NCI-H1930 (cell line): ENCODE data around the gene TCTN1.
"Not testable (repeated sequence)": the region's sequence is repeated elsewhere in the genome, so short reads cannot be mapped to it uniquely, and the experiment has no call there.

ENCODE experiments used
- DNase-seq, 2 experiments: peaks; one replicate each; lab custom pipeline; 2025; lab: John Stamatoyannopoulos, UW

Gene TCTN1

DNA sequence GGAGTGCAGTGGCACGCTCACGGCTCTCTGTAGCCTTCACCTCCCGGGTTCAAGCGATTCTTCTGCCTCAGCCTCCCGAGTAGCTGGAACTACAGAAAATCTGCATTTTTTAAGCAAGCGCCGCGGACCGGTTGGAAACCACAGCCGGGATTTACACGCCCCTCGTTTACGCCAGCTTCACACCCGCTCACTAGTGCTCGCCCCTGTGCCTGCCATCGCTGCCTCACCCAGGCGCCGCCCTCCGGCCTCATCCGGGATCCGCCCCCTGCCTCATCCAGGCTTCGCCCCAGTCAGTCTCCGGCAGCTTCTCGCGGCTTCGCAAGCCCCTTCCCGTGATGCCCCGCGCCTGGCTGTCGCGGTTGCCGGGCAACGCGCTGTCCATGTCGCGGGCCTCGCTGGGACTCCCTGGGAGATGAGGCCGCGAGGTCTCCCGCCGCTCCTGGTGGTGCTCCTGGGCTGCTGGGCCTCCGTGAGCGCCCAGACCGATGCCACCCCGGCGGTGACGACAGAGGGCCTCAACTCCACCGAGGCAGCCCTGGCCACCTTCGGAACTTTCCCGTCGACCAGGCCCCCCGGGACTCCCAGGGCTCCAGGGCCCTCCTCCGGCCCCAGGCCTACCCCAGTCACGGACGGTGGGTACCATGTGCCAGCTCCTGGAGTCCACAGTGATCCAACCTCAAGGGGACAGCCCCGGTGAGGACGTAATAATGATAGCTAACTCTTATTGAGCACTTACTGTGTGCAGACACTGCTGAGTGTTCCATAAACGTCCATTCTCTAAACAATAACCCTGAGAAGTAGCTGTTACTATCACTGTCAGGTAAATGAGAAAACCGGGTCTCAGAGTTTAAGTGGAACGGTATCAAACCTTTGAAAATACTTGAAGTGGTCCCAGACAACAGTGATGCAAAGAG lies at the start of gene TCTN1:
Gene TCTN1 (plus strand): TSS at position 359 of the 914 bp plus-strand sequence. CDS start 54 bp downstream, at position 413.
- peak; percentile 94 to 96 for DNase-seq

- no peak for DNase-seq
Measured at GRCh38 chr12:110564471-110564991, 49.4 kb upstream of the TCTN1 start.

GRCh38 chr12:110565894-110566871 lies 47.7 kb upstream of the TCTN1 start:
- DNase-seq: no peak

DNA sequence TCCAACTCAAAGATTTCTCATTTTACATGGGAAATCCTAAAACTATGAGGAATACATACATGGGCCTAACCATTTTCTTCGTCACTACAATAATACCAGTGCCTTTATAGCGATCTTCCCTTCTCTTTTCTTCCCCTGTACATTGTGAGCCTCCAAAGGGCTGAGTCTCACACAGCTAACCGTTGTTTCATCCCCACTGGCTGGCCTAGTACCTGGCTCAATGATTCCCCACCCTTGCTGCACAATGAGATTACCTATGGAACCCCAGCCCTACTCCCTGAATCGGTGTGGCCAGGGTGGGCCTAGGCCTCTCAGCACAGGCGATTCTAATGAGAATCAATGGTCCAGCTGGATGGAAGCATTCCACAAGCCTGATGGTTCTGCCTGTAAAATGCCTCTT lies 46.9 kb upstream of the TCTN1 start:
- no peak for DNase-seq

DNA sequence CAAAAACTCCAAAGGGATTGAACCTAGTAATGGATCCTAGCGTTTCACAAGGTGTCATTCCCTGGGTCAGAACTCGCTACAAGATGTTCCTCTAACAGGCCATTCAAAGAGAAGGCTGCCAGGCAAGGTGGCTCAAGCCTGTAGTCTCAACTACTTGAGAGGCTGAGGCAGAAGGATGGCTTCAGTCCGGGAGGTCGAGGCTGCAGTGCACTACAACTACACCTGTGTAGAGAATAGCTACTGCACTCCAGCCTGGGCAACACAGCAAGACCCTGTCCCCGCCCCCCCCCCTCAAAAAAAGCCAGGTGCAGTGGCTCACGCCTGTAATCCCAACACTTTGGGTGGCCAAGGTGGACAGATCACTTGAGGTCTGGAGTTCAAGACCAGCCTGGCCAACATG lies 45.2 kb upstream of the TCTN1 start:
- no peak for DNase-seq

GRCh38 chr12:110569838-110570237 lies 44.1 kb upstream of the TCTN1 start:
- not testable (repeated sequence) for DNase-seq

DNA sequence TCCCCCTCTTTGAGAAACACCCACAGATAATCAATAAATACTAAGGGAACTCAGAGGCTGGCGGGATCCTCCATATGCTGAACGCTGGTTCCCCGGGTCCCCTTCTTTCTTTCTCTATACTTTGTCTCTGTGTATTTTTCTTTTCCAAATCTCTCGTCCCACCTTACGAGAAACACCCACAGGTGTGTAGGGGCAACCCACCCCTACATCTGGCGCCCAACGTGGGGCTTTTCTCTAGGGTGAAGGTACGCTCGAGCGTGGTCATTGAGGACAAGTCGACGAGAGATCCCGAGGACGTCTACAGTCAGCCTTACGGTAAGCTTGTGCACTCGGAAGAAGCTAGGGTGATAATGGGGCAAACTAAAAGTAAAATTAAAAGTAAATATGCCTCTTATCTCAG lies 43.1 kb upstream of the TCTN1 start:
- DNase-seq: not testable (repeated sequence)

DNA sequence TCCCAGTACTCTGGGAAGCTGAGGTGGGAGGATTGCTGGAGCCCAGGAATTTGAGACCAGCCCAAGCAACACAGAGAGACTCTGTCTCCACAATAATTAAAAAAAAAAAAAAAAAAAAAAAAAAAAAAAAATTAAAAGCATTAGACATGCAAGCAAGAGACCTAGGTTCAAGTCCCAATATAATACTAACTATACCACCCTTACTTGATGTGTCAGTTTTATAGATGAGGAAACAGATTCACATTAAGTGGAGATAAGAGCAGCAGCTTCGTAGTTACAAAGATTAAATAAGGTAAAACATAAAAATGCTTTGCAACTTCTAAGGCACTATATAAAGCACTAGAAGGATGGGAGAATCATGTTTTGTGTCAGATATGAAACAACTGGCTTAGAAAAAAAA lies 39.9 kb upstream of the TCTN1 start:
- no peak for DNase-seq

GRCh38 chr12:110574717-110575230 lies 39.2 kb upstream of the TCTN1 start:
- DNase-seq: not testable (repeated sequence)

GRCh38 chr12:110575326-110575725 lies 38.6 kb upstream of the TCTN1 start:
- no peak for DNase-seq

DNA sequence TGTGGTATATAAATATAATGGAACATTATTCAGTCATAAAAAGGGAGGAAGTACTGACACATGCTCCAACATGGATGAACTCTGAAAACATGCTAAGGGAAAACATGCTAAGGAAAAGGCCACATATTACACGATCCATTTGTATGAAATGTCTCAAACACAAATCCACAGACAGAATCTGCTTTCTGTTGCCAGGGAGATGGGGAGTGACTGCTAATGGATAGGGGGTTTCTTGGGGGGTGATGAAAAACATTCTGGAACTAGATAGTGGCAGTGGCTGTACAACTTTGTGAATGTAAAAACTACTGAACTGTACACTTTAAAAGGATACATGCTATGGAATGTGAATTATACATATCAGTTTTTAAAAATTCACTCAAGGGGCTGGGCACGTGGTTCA lies 37.4 kb upstream of the TCTN1 start:
- DNase-seq: no peak

DNA sequence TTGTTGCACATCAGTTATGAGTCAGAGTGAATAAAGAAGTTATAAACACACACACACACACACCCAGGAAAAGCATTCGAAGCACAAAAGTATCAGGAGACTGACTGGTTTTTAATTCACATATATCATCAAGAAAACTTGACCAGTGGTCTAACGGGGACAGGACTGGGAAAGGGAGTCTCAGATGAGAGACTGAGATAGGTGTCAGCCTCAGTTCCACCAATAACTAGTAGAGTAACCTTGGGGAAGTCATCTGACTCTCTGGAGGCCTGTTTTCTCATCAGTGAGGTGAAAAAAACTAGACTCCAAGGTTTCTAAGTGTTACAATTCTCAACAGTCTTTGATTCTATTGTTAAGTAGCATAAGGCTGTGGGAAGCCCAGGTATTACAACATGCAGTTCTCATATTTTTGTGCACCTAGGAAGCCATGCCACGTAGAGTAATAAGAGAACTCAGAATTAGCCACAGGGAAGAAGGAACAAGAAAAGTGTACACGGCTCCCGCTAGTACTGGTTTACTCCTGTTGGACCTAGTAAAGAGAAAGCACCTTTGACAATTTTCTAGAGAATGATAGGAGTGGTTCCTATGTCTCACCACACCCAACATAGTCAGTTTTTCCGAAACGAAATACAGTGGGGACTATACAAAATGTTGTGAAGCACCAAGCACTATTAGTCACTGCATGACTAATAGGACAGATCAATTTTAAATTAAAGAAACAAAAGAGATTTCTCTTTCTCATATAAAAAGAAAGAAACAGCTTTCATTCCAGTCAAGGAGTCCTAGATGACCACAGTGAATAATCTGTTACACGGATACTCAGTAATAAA lies 35.9 kb upstream of the TCTN1 start:
- DNase-seq: no peak

DNA sequence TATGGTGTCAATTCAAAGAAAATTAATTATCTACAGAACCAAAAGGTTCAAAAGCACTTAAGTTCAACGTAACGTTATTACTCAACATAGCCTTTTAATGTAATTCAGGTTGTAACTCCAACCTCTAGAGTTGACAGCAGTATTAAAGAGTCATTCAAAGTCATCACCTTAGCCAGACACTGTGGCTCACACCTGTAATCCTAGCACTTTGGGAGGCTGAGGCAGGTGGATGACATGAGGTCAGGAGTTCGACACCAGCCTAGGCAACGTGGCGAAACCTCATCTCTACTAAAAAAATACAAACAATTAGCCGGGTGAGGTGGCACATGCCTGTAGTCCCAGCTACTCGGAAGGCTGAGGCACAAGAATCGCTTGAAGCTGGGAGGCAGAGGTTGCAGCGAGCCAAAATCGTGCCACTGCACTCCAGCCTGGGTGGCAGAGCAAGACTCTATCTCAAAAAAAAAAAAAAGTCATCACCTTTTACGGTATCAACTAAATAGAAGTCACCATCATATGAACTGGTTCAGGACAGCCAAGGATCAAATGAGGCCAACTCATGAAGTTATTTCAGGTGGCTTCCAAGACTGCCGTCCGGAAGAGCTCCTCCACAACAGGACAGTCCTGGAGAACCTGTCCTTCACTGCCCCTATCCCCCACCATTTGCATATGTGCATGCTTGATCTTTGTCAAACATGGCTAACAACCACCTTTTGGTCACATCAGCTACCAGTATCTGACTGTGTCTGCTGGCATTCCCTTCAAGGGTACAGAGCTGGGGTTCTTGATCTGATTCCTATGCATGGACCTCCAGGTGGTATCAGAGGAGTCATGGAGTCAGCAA lies 35.0 kb upstream of the TCTN1 start:
- DNase-seq: no peak

DNA sequence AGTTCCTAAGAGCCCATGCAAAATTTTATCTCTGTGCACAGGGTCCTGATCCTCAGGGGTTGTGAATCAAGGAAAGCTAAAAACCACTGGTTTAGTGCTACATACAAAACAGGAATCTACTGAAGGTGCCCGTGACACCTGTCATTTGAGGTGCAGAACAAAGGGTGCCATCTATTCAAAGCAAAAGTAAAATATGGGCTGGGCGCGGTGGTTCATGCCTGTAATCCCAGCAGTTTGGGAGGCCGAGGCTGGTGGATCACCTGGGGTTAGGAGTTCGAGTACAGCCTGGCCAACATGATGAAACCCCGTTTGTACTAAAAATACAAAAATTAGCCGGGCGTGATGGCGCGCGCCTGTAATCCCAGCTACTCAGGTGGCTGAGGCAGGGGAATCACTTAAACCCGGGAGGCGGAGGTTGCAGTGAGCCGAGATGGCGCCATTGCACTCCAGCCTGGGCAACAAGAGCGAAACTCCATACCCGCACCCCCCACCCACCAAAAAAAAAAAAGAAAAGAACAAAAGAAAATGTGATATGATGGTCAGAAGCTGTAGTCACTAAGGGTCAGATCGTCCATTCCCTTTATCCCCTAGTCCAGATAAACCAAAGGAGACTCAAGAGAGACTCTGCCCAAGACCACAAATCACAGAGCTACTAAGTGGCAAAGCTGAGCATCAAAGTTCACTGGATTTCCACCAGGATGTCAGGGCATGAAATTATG lies 34.2 kb upstream of the TCTN1 start:
- no peak for DNase-seq

GRCh38 chr12:110581931-110582275 lies 32.0 kb upstream of the TCTN1 start:
- no peak for DNase-seq

GRCh38 chr12:110582276-110583136 lies 31.4 kb upstream of the TCTN1 start:
- DNase-seq: peak; percentile 14 to 46

GRCh38 chr12:110583137-110584059 lies 30.5 kb upstream of the TCTN1 start, which contains the start of gene PPTC7:
PPTC7 (minus strand) TSS chr12:110583318; CDS start chr12:110583031, 287 bp downstream.
- peak; percentile 97 to 98 for DNase-seq
